ENCODE data around the gene SLC41A3.

DNA sequence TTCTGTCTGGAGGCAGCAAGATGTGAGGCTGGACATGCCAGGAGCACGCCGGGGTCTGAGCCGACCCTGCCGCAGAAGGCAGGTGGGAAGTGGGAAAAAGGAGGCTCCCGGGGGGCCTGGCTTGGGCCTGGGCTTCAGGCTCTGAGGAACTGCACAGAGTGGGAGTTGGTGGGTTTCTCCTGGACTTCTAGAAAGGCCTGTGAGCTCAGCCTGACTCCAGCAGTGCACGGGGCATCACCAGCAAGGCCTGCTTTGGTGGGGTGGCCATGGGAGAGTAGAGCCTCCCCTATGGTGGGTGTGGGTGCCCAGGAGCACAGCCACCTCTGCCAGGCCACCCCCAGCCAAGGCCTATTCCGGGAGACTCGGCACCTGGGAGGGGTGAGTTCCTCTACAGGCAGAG is 18.1 kb upstream of the SLC41A3 start:
- TF ChIP-seq, protein P1, sequence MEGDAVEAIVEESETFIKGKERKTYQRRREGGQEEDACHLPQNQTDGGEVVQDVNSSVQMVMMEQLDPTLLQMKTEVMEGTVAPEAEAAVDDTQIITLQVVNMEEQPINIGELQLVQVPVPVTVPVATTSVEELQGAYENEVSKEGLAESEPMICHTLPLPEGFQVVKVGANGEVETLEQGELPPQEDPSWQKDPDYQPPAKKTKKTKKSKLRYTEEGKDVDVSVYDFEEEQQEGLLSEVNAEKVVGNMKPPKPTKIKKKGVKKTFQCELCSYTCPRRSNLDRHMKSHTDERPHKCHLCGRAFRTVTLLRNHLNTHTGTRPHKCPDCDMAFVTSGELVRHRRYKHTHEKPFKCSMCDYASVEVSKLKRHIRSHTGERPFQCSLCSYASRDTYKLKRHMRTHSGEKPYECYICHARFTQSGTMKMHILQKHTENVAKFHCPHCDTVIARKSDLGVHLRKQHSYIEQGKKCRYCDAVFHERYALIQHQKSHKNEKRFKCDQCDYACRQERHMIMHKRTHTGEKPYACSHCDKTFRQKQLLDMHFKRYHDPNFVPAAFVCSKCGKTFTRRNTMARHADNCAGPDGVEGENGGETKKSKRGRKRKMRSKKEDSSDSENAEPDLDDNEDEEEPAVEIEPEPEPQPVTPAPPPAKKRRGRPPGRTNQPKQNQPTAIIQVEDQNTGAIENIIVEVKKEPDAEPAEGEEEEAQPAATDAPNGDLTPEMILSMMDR (IDR thresholded peaks at IDR 0.05; ENCODE audit: low read length) = no peak
- no peak for TF ChIP-seq EZH2 (IDR thresholded peaks at IDR 0.05; ENCODE audit: borderline replicate concordance, low read length)
